Measurements from ENCODE around the gene SLC30A2. TPM values are rescaled to one million over a fixed set of nuclear protein-coding genes. Genes with fewer than 3 reads are reported as not detected.
A peak's percentile ranks its signal among the peaks of the same experiment; 100 is the strongest.

Gene SLC30A2
- total and polyA plus RNA-seq, 3 donors from 2014 or later, result 0.24 to 1.0 (median 0.87) TPM

DNA sequence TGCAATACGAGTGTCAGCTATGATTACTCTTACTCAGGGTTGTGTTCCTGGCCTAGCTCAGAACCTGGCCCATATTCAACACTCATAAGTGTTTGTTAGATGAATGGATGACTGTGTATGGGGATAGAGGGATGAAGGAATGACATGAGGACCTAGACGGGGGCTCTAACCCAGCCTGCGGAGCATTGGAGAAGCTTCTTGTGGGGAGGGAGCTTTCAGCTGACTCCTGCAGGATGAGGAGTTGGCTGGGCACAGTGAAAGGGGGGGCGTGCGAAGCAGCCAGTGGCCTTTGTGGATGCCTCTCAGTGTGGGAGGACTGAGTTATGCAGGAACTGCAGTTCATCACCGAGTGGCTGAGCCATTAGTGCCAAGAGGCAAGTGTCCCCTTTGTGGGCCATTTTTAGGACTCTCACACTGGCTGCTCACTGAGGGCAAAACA is 25.6 kb downstream of the SLC30A2 start:
- H3K9me3 ChIP-seq, result no peaks in the 10 kb centered on the region
- no peaks in the 10 kb centered on the region for H3K36me3 ChIP-seq (ENCODE audit: low read depth, missing control alignments)
- WGBS, 2 donors, result 33 to 43% methylated on average over 6 of the region's 6 CpGs
- H3K27me3 ChIP-seq, result no peaks in the 10 kb centered on the region
- peak; percentile 52 for DNase-seq
- no peak overlapping the region for H3K4me3 ChIP-seq
- peak overlapping the region; percentile 37 to 50 for H3K27ac ChIP-seq
- TF ChIP-seq, protein P1, sequence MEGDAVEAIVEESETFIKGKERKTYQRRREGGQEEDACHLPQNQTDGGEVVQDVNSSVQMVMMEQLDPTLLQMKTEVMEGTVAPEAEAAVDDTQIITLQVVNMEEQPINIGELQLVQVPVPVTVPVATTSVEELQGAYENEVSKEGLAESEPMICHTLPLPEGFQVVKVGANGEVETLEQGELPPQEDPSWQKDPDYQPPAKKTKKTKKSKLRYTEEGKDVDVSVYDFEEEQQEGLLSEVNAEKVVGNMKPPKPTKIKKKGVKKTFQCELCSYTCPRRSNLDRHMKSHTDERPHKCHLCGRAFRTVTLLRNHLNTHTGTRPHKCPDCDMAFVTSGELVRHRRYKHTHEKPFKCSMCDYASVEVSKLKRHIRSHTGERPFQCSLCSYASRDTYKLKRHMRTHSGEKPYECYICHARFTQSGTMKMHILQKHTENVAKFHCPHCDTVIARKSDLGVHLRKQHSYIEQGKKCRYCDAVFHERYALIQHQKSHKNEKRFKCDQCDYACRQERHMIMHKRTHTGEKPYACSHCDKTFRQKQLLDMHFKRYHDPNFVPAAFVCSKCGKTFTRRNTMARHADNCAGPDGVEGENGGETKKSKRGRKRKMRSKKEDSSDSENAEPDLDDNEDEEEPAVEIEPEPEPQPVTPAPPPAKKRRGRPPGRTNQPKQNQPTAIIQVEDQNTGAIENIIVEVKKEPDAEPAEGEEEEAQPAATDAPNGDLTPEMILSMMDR (IDR thresholded peaks at IDR 0.05), result no peak
- TF ChIP-seq POLR2A (IDR thresholded peaks at IDR 0.05), result no peak
- H3K4me1 ChIP-seq, result peaks cover 52% of the 10 kb centered on the region
- intact Hi-C loops (cut with DNase I; ENCODE audit: low total_unique reads), result no loop called here

DNA sequence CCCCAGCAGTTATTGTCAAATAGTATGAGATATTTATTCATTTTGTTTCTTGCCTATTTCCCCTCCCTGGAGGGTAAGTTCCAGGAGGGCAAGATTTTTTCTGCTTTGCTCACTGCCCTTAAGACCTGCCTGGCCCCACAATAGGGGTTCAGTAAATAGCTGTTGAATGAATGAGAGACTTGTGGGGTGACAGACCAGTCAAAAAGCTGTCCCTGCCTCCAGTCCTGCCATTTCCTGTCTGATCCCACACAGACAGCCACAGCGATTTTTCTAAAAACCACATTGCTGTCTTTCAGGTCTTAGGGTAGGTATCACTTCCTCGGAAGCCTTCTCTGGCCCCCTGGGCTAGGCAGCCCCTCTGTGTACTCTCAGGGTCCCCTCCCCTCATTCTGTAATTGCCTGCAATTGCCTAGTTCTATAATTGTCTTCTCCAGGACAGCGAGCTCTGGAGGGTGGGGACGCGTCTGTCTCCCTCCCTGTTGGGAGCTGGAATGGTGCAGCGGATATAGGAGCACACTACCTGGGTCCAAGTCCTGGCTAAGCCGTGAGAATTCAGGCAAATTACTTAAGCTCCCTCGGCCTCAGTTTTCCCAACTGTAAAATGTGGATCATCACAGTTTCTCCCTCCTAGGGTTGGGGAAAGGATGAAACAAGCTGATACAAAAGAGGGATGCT is 26.1 kb downstream of the SLC30A2 start:
- no peak for TF ChIP-seq POLR2A (IDR thresholded peaks at IDR 0.05)
- TF ChIP-seq, protein P1 (IDR thresholded peaks at IDR 0.05), result no peak
- Histone ChIP-seq H3K9me3 (no peaks in the 10 kb centered on the region), H3K27me3 (no peaks in the 10 kb centered on the region), H3K4me3 (no peak overlapping the region), H3K36me3 (ENCODE audit: low read depth, missing control alignments) (no peaks in the 10 kb centered on the region), H3K4me1 (peaks cover 52% of the 10 kb centered on the region), H3K27ac (peak overlapping the region in 1 of 2 donors; percentile 37)
- no peak for DNase-seq
- 70 to 79% methylated on average over 8 of the region's 8 CpGs for WGBS, 2 donors
- intact Hi-C loops (cut with DNase I; ENCODE audit: low total_unique reads), result no loop called here

DNA sequence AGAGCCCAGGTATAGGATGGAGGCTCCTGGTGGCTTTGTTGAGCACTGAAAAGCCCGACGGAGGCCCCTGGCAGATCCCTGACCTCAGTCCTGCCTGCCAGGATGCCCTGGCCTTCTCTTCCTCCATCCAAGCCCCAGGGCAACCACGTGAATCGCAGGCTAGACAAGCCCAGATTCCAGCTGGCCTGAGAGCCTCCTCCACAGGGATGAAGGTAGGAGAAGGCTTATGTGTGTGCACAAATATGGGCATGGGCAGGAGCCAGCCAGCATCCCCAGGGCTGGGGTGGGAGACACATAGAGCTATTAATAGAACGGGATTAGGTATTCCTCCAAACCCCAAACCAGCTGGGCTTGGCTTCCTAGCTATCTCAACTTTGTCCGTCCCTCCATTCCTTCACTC is 28.3 kb downstream of the SLC30A2 start:
- H3K36me3 ChIP-seq (ENCODE audit: low read depth, missing control alignments), result no peaks in the 10 kb centered on the region
- H3K27me3 ChIP-seq, result no peaks in the 10 kb centered on the region
- no peak overlapping the region for H3K4me3 ChIP-seq
- 55 to 67% methylated on average over 6 of the region's 6 CpGs for WGBS, 2 donors
- no peaks in the 10 kb centered on the region for H3K9me3 ChIP-seq
- H3K27ac ChIP-seq, result no peak overlapping the region
- TF ChIP-seq POLR2A (IDR thresholded peaks at IDR 0.05), result no peak
- TF ChIP-seq, protein P1 (IDR thresholded peaks at IDR 0.05), result no peak
- intact Hi-C loops (cut with DNase I; ENCODE audit: low total_unique reads), result no loop called here
- no peak for DNase-seq
- H3K4me1 ChIP-seq, result peaks cover 51% of the 10 kb centered on the region

DNA sequence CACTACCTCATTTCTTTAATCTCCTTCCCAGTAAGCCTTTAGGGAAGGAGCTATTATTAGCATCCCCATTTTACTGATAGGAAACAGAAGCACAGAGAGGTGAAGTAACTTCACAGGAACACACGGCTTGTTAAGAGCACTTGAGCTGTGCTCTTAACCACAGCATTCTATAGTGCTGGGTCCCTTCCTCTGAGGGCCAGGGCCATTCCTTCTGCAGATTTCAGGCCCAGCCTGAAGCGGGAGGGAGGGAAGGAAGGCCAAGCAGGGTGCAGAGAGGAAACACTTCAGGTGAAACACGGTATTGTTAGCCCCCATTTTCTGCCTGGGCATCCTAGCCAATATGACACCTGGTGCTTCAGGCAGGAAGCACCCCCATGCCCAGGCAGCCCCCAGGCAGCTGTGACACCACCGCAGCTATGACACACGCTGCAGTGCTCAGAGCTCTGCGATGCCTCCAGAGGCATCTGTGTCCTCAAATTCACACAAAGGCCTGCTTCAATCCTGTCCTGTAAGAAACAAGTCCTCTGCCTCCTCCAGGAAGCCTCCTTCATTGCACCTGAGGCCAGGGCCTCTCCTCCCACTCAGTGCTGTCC is 28.9 kb downstream of the SLC30A2 start:
- DNase-seq, result no peak
- no peaks in the 10 kb centered on the region for H3K9me3 ChIP-seq
- intact Hi-C loops (cut with DNase I; ENCODE audit: low total_unique reads), result no loop called here
- H3K27me3 ChIP-seq, result no peaks in the 10 kb centered on the region
- H3K36me3 ChIP-seq (ENCODE audit: low read depth, missing control alignments), result no peaks in the 10 kb centered on the region
- WGBS, 2 donors, result 71 to 86% methylated on average over 3 to 6 of the region's 6 CpGs
- no peak overlapping the region for H3K27ac ChIP-seq
- H3K4me1 ChIP-seq, result peaks cover 46% of the 10 kb centered on the region
- no peak for TF ChIP-seq POLR2A (IDR thresholded peaks at IDR 0.05)
- TF ChIP-seq, protein P1 (IDR thresholded peaks at IDR 0.05), result no peak
- no peak overlapping the region for H3K4me3 ChIP-seq

All from testis (tissue), 3 donors.